SK-N-SH (cell line): ENCODE measurements around the gene SGF29. TPM values are rescaled to one million over a fixed set of nuclear protein-coding genes. Genes with fewer than 3 reads are reported as not detected.

Experiments
- CTCF ChIA-PET: fragments of 300-600, 350-600 bp; formaldehyde crosslinking; extraction: SDS; loops from one replicate; lab custom pipeline; 2021; lab: Yijun Ruan, JAX
- POLR2A ChIA-PET: fragments of 350-600 bp; sonication (Branson Sonifier 250); formaldehyde crosslinking; extraction: SDS; loops from one replicate; lab custom pipeline; 2020; ENCODE audit warnings: antibody characterized with exemption, inconsistent platforms; lab: Yijun Ruan, JAX
- DNase-seq: peaks from one replicate; pipeline ENCODE4 v3.0.0; 2012
- H2AFZ ChIP-seq: fragments of 200-600 bp; sonication (generic); 2 replicates; pipeline ENCODE4 v1.8.1; 2016; ENCODE audit warnings: antibody characterized with exemption, mild to moderate bottlenecking, low read depth
- H3F3A ChIP-seq: fragments of 200-600 bp; sonication (generic); replicated peaks from 2 replicates; pipeline ENCODE3; 2016; ENCODE audit warnings: antibody characterized with exemption, mild to moderate bottlenecking; ENCODE audit not compliant: insufficient read depth
- H3K27ac ChIP-seq, 2 experiments: fragments of 200-500 bp in 1 of 2; fragments of 200-600 bp in 1 of 2; sonication (Bioruptor generic) in 1 of 2; sonication (generic), shearing (Covaris generic) in 1 of 2; 2 replicates each; pipeline versions ENCODE4 v1.5.1 to v1.6.1; 2014 to 2016; ENCODE audit warnings: low read depth in 2 of 2, inconsistent platforms in 1 of 2, low read length in 1 of 2, mild to moderate bottlenecking in 1 of 2, mixed read lengths in 1 of 2
- H3K27me3 ChIP-seq: fragments of 200-600 bp; sonication (generic), shearing (Covaris generic); 2 replicates; pipeline ENCODE4 v1.6.1; 2016; ENCODE audit warnings: mixed run types; ENCODE audit not compliant: insufficient read depth
- H3K36me3 ChIP-seq, 2 experiments: fragments of 200-500 bp in 1 of 2; fragments of 200-600 bp in 1 of 2; sonication (Bioruptor generic) in 1 of 2; sonication (generic) in 1 of 2; replicated peaks in 1 of 2; 2 replicates each; pipeline versions ENCODE3 to v1.5.1; 2014 to 2016; ENCODE audit warnings: low read length in 1 of 2, mild to moderate bottlenecking in 1 of 2; ENCODE audit not compliant: insufficient read depth in 2 of 2, control insufficient read depth in 1 of 2
- H3K4me1 ChIP-seq, 2 experiments: fragments of 200-500 bp in 1 of 2; fragments of 200-600 bp in 1 of 2; sonication (Bioruptor generic) in 1 of 2; sonication (generic), shearing (Covaris generic) in 1 of 2; 2 replicates each; pipeline versions ENCODE4 v1.5.1 to v1.6.1; 2014 to 2016; ENCODE audit warnings: low read depth in 1 of 2, low read length in 1 of 2, mixed run types in 1 of 2; ENCODE audit not compliant: insufficient read depth in 2 of 2, control insufficient read depth in 1 of 2
- H3K4me2 ChIP-seq: fragments of 200-600 bp; sonication (generic), shearing (Covaris generic); 2 replicates; pipeline ENCODE4 v1.6.1; 2017; ENCODE audit warnings: mixed run types
- H3K4me3 ChIP-seq, 2 experiments: fragments of 200-500 bp in 1 of 2; fragments of 200-600 bp in 1 of 2; sonication (Bioruptor generic) in 1 of 2; sonication (generic), shearing (Covaris generic) in 1 of 2; 2 replicates each; pipeline versions ENCODE4 v1.5.1 to v1.8.1; 2014 to 2016; ENCODE audit warnings: low read depth in 2 of 2, inconsistent platforms in 1 of 2, low read length in 1 of 2, mild to moderate bottlenecking in 1 of 2, mixed read lengths in 1 of 2, moderate library complexity in 1 of 2
- H3K79me2 ChIP-seq: fragments of 200-600 bp; sonication (generic); 2 replicates; pipeline ENCODE4 v1.8.1; 2017; ENCODE audit warnings: mild to moderate bottlenecking; ENCODE audit not compliant: insufficient read depth
- H3K9ac ChIP-seq: fragments of 200-600 bp; sonication (generic); 2 replicates; pipeline ENCODE4 v1.6.1; 2017; ENCODE audit warnings: mixed run types
- H3K9me2 ChIP-seq: fragments of 200-600 bp; sonication (generic); 2 replicates; pipeline ENCODE4 v1.6.1; 2017; ENCODE audit warnings: mixed run types
- H3K9me3 ChIP-seq: fragments of 200-600 bp; sonication (generic); 2 replicates; pipeline ENCODE4 v1.6.1; 2017; ENCODE audit warnings: mixed run types, mild to moderate bottlenecking, moderate library complexity
- H4K20me1 ChIP-seq: fragments of 200-600 bp; sonication (generic); 2 replicates; pipeline ENCODE4 v1.6.1; 2017; ENCODE audit warnings: mild to moderate bottlenecking, mixed run types; ENCODE audit not compliant: insufficient read depth
- CTCF ChIP-seq: fragments of 200-600 bp; sonication (generic); IDR thresholded peaks from 2 replicates; pipeline ENCODE4 v1.6.1; 2017; ENCODE audit warnings: antibody characterized with exemption, mild to moderate bottlenecking, moderate library complexity
- EP300 ChIP-seq, 2 experiments: IDR thresholded peaks; 2 replicates each; pipeline versions ENCODE4 v1.4.0 to v1.6.1; 2012; ENCODE audit warnings: borderline replicate concordance in 1 of 2, low read depth in 1 of 2, low read length in 1 of 2
- FOXJ3 ChIP-seq: sonication (generic); formaldehyde crosslinking; IDR thresholded peaks from 2 replicates; pipeline ENCODE4 v1.5.1; 2020; ENCODE audit warnings: mild to moderate bottlenecking, missing genetic modification reagents
- FOXM1 ChIP-seq: IDR thresholded peaks from 2 replicates; pipeline ENCODE4 v1.4.0; 2012; ENCODE audit warnings: low read depth, mild to moderate bottlenecking
- MAX ChIP-seq: IDR thresholded peaks from 2 replicates; pipeline ENCODE4 v1.4.0; 2012; ENCODE audit warnings: low read depth
- MEF2A ChIP-seq: IDR thresholded peaks from 2 replicates; pipeline ENCODE4 v1.4.0; 2012; ENCODE audit warnings: low read depth, borderline replicate concordance
- NFIC ChIP-seq: IDR thresholded peaks from 2 replicates; pipeline ENCODE4 v1.4.0; 2012; ENCODE audit warnings: borderline replicate concordance
- RCOR1 ChIP-seq: fragments of 150-350 bp; IDR thresholded peaks from 2 replicates; pipeline ENCODE4 v1.6.1; 2017; ENCODE audit warnings: antibody characterized with exemption, low read length
- REST ChIP-seq: IDR thresholded peaks from 2 replicates; pipeline ENCODE4 v1.6.1; 2012; ENCODE audit warnings: mild to moderate bottlenecking, low read depth, low read length, moderate library complexity
- RXRA ChIP-seq: IDR thresholded peaks from 2 replicates; pipeline ENCODE4 v1.4.0; 2012; ENCODE audit warnings: low read depth, mild to moderate bottlenecking, borderline replicate concordance
- SMC3 ChIP-seq: IDR thresholded peaks from 2 replicates; pipeline ENCODE4 v1.6.1; 2012; ENCODE audit warnings: low read depth, low read length, improper control_type of control experiment
- TAF1 ChIP-seq: IDR thresholded peaks from 2 replicates; pipeline ENCODE4 v1.6.1; 2012; ENCODE audit warnings: low read depth, mild to moderate bottlenecking, low read length, moderate library complexity, borderline replicate concordance
- TCF12 ChIP-seq: IDR thresholded peaks from 2 replicates; pipeline ENCODE4 v1.4.0; 2012
- WGBS: methylation state at CpG from one replicate; pipeline ENCODE4 v1.1.6; 2017; ENCODE audit warnings: low lambda C conversion rate; 5-methylcytosine and 5-hydroxymethylcytosine counted together
- polyA plus RNA-seq, 3 experiments: library from polyadenylated mRNA; depleted of rRNA; stranded (reverse); fragments of >200 nt; gene quantifications; 2 replicates each; pipeline ENCODE4 v1.2.3, GENCODE V29; 2012

SGF29 gene
- polyA plus RNA-seq, 1 of the 3 experiments (the other 2 are of a cell fraction) = 4.6 TPM

GRCh38 chr16:28596115-28596630, 42.5 kb downstream of the SGF29 start:
- H3K27me3 ChIP-seq = no peaks in the 10 kb centered on the region
- no peak overlapping the region for H3K27ac ChIP-seq
- H3K4me1 ChIP-seq = no peaks in the 10 kb centered on the region
- no peaks in the 10 kb centered on the region for H3K9me2 ChIP-seq
- POLR2A ChIA-PET = no interaction called here
- no peak for DNase-seq
- H3K4me2 ChIP-seq = no peak overlapping the region
- no peaks in the 10 kb centered on the region for H4K20me1 ChIP-seq
- no peaks in the 10 kb centered on the region for H3F3A ChIP-seq
- H3K36me3 ChIP-seq = no peaks in the 10 kb centered on the region
- CTCF ChIA-PET = interaction anchor here (0.6 kb wide), 1 partner anchor 51 kb away, joined by 3 read pairs; no protein-coding TSS in a partner anchor
- no peak overlapping the region for H3K9ac ChIP-seq
- WGBS = 63% methylated on average over 8 of the region's 8 CpGs
- no peaks in the 10 kb centered on the region for H3K9me3 ChIP-seq
- H3K4me3 ChIP-seq = no peak overlapping the region
- H2AFZ ChIP-seq = no peak overlapping the region
- no peaks in the 10 kb centered on the region for H3K79me2 ChIP-seq
- TF ChIP-seq NFIC = no peak
- TF ChIP-seq RCOR1 = no peak
- TF ChIP-seq RXRA = no peak
- no peak for TF ChIP-seq FOXJ3 (CRISPR knock-in tag)
- TF ChIP-seq TAF1 = no peak
- no peak for TF ChIP-seq FOXM1
- no peak for TF ChIP-seq EP300 (IDR thresholded peaks at IDR 0.05; ENCODE audit: borderline replicate concordance in 1 of 2, low read depth in 1 of 2, low read length in 1 of 2)
- TF ChIP-seq MEF2A = no peak
- TF ChIP-seq REST = no peak
- no peak for TF ChIP-seq CTCF
- TF ChIP-seq TCF12 = no peak
- no peak for TF ChIP-seq MAX
- no peak for TF ChIP-seq SMC3
- TF ChIP-seq, all 33 proteins: peak for 0
